NCI-H524 (cell line): ENCODE results near the gene CENPX.
A peak's percentile ranks its signal among the peaks of the same experiment; 100 is the strongest.

Source experiments
- DNase-seq, 2 experiments: peaks; one replicate each; lab custom pipeline; 2025; lab: John Stamatoyannopoulos, UW

CENPX gene

DNA sequence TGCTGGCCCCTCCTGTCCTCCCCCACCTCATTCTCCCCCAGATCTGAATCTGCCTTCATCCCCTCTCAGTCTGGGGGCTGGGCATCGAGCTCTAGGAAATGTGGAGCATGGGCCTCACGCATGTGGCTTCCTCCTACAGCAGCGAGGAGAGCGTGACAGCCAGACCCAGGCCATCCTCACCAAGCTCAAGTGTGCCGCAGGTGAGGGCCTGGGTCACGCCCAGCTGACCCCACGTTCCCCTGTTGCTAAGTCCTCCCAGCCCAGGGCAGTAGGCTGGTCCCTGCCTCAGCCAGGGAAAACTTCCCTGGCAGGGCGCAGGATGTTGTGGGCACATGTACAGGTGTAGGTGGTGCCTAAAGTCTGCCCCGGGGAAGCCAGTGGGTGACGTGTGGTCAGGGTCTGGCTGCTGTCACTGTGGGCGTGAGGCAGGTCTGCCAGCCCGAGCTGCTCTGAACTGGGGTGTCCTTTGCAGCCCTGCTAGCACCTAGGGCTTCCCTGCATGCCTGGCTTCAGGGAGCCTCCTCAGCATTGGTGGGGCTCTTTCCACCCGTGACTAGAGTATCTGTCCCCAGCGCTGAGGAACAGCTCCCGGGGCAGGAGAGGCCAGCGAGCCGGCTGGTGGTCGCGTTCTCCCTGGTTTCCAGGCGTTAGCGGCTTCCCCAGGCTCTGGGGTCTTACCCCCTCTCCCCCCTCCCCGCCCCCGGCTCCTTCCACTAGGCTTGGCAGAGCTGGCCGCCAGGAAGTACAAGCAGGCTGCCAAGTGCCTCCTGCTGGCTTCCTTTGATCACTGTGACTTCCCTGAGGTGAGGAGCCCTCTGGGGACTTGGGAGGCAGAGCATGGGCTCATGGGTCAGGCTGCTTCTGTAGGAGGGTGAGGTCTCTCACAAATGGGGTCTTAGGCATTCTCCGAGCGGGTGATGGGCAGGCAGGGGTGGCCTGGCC lies 32.6 kb upstream of the CENPX start:
- DNase-seq, result no peak

DNA sequence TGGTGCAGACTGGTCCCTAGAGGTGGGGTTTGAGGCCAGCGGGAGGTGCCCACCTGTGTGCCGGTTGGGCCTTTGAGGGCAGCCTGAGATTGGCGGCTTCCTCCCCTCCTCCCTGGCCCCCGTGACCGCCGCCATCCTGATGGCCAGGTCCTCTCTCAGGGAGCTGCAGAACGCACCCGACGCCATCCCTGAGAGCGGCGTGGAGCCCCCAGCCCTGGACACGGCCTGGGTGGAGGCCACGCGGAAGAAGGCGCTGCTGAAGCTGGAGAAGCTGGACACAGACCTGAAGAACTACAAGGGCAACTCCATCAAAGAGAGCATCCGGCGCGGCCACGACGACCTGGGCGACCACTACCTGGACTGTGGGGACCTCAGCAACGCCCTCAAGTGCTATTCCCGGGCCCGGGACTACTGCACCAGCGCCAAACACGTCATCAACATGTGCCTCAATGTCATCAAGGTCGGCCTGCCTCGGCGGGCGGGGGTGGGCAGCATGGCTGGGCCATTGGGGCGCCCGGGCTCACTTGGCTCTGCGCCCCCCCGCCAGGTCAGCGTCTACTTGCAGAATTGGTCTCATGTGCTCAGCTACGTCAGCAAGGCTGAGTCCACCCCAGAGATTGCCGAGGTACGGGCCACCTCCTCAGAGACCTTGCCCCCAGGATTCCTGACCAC lies 31.8 kb upstream of the CENPX start:
- no peak for DNase-seq

DNA sequence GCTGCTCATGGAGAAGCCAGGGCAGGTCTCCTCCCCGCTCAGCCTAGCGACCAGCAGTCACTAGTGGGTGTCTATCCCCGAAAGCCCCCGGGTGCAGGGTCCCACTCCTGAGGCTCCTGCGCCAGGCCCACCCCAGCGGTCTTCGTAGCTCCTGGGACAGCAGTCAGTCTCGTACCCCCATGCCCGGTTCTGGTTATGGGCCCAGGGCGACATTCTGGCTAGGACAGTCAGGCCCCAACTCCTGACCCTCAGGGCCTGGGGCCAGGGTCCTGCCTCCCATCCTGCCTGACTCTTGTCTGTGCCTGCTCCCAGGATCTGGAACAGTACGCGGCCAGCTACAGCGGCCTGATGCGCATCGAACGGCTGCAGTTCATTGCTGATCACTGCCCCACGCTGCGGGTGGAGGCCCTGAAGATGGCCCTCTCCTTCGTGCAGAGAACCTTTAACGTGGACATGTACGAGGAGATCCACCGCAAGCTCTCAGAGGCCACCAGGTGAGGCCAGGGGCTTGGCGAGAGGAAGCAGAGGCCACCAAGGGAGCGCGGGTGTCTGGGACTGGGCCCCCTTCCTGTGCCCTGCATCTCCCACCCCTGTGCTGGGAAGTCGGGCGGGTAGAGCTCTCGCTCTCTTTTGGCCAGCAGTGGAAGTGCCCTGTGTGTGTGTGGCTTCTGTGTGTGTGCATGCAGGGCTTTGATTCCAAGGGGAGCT lies 31.0 kb upstream of the CENPX start:
- no peak for DNase-seq

DNA sequence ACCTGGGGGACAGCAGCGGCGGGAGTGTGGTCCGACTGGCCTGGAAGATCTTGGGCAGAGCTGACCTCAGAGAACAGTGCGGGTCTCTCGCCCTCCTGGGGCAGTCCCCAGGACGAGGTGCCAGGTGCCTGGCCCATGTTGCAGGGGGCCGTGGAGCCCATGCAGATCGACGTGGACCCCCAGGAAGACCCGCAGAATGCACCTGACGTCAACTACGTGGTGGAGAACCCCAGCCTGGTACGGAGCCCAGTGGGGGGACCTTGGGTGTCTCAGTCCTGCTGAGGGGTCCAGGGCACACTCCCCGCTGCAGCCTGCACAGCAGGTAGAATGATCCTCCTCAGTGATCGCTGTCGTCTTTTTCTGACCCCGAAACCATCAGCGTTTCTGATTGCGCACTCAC lies 30.5 kb upstream of the CENPX start:
- no peak for DNase-seq

DNA sequence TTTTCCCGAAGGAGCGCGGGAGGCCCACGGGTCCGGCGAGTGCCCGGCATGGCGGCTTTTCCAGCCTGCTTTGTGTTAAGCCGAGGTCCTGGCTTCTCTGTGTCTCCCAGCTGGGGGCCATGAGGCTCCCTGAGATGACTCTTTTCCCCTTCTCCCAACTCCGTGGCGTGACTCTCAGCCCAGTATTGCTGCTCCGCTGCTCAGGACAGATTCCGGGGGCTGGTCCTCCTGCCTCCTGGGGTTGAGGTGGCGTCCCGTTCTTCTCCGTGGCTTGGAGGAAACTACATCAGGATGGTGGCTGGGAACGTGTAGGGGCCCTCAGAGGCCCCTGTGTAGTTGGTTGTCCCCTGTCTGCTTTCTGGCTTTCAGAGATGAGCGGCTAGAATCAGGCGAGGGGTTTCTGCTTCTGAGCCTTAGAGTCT lies 30.0 kb upstream of the CENPX start:
- no peak for DNase-seq

DNA sequence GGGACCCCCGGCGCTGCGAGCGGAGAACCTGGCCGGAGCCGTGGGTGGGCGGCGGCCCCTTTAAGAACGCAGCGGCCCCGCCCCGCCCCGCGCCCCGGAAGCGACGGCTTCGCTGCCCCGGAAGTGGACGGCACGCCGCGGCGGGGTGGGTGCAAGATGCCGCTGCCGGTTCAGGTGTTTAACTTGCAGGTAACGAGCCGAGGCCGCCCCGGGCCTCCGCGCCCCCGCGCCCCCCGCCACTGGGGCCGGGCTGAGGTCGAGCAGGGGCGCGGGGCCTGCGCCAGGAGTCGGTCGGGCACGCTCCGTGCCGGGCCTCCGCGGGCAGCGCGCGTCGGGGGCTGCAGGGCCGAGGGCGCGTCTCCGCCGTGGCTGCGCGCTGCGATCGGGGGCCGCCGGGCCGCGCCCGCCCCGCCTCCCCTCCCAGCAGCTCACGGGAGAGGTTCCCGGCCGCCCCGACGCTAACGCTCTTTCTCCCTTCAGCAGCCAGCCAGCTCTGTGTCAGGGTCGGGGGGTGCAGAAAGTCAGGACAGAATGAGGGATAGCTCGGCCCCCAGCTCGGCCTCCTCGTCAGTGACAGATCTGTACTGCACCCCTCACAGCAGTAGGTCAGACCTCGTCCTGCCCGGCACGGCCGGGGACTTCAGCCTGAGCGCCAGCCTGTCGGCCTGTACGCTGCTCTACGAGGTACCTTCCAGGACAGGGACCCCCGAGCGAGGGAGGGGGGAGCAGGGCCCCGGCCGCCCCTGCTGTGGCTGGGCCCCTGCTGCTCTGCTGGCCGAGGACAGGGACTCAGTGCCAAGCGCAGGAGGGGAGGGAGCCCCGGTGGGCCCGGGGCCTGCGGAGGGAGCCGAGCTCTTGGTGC lies 29.3 kb upstream of the CENPX start, which contains the start of the genes GPS1 and RFNG:
Gene GPS1 (plus strand): TSS at position 123 of the 862 bp plus-strand sequence. CDS start 34 bp downstream, at position 157.
Gene RFNG (minus strand): TSS at position 36 of the 862 bp plus-strand sequence. CDS start 45 bp downstream, outside the sequence.
- DNase-seq, result peak; percentile 45 to 77

DNA sequence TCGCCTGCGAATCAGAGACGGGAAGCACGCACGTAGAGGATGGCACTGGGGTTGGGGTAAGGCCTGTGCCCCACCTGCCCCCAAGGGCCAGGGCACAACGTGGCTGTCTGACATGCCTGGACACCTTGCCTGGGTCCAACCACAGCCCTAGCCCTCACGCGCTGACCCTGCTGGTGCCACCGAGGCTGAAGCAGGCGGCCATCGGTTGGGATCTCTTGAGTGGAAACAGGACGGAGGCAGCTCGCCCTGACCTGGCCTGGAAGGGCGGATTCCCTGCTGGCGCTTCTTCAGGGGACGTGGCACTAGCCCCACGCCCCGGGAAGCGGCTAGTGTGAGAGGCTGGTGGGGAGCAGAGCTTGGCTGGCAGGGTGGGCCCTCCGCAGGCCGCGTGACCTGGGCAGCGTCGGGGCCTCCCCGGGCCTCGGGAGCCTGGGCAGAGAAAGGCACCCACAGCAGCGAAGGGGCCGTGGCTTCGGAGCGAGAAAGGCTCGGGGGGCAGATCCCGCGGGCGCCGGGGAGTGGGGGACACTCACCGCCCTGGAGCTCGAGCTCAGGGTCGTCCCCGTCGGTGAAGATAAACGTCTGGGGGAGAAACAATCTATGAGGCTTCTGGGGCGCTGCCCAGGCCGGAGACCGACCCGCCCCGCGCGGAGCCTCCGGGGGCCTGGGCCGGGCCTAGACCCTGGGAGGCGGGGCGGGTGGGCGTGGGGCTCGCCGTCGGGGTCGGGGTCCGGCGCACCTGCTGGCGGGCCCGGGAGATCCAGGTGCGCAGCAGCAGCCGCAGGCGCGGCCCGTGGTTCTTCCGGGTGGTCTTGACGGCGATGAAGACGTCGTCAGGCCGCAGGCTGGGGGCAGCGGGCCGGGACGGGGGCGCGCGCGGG lies 28.3 kb upstream of the CENPX start:
- no peak for DNase-seq

DNA sequence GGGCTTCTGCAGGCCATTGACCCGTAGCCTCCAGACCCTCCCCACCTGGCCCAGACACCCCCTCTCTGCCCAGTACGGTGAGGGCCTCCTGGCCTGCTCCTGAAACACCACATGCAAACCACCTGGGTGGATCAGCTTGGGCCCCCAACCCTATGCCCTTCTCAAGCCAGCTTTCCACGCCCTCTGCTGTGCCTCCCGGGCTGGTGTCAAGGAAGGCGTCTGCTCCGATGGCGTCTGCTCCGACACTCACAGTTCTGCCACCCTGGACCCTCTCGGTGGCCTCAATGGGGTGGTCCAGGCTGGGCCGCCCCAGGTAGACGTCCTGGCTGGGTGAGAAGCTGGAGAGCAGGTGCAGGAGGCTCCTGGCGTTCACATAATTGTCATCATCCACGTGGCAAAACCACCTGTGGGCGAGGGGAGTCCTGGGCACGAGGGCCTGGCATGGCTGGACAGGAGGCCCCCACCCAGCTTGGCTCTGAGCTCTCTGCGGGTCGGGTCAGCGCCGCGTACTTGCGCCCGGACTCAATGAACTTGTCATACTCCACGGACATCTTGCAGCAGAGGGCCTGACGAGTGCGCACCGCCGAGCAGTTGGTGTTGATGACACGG lies 27.6 kb upstream of the CENPX start:
- DNase-seq, result no peak

DNA sequence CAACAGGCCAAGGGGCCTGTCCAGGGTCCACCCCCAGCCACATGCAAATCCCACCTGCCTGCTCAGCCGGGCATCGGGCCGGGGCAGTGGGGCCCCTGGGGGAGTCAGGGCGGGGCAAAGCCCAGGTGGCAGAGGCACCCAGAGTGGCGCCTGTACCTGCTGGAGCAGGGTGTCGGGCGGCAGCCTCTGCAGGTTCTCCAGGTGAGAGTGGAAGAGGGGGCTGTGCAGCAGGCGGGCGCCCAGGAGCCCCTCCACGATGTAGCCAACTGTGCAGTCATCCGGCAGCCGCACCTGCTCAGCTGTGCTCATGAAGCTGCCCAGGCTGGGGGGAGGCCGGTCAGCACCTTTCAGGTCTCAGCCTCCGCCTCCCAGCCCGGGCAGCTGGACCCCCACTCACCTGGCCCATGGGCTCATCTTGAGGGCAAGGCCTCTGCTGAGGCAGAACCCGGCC lies 26.9 kb upstream of the CENPX start:
- no peak for DNase-seq

DNA sequence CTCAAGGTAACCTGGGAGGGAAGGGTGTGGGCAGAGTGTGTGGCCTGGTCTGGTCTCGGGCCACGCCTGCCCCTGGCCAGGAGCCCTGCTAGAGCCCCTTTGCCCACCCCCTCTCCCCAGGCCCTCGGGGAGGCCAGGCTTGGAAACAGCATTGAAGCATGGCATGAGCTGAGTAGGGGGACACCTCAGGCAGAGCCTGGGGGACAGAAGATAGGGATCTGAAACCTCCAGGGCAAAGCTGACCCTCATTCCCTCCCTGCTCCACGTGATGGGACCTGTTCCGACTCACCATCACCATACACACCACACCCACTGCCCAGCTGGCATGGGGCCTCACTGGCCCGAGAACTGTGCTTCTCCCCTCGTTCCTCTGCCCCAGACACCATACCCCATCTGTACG lies 26.4 kb upstream of the CENPX start:
- DNase-seq, result no peak

DNA sequence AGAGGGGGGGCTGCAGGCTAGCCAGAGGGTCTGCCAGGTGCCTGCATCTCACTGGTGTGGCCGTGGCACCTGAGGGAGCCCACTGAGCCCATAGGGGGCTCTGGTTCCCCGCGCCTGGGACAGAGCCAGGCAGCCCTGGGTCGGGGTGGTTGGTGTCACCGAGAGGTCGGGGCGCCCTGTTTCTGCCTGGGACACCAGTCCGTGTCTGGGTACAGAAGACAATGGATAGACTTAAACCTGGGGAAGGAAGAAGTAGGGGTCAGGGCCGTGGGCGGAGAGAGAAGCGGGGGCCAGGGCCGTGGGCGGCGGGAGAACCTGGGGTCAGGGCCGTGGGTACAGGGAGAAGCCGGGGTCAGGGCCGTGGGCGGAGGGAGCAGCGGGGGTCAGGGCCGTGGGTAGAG lies 25.9 kb upstream of the CENPX start:
- DNase-seq, result no peak

DNA sequence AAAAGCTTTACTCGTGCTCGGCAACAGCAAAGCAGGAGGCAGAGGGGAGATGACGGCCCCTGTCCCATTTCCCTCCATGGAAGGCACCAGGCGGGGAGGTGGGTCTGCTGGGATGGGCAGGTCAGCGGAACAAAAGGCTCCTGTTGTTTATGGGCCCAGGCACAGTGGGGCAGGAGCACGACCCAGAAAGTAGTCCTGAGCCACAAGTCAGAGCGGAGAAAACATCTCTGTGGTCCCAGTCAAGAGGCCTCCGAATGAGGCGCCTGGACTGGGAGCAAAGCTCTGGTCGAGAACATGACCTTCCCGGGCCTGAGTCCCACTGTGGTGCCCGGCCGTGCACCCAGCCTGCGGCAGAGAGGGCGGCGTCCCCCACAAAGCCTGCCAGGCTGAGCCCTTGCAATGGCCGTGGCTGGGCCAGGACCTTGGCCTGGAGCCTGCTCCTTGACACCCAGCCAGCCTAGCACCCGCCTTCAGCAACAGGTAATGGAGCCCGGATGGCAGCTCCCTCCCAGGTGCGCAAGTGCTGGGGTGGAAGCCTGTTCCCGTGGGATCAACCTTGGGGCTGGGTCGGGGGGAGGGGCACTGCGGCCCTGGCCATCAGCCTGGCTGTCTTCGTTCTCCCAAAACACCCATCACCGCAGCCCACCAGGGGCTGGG lies 25.4 kb upstream of the CENPX start:
- DNase-seq, result no peak

DNA sequence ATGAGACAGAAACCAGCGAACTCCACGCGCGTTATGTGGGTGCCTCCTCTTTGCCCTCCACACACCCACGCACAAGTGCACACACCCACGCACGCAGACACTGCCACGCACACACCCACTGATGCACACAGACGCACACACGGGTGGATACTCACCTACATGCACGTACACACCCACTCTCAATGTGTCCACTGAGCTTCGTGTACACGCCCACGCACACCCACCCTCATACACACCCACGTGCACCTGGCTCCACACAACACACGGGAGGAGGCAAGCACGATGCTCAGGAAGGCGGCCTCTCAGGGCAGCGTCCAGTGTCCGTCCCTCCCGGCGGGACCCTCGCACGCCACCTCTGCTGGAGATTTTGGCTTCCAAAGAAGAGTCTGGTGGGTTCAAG lies 24.7 kb upstream of the CENPX start:
- DNase-seq, result no peak

DNA sequence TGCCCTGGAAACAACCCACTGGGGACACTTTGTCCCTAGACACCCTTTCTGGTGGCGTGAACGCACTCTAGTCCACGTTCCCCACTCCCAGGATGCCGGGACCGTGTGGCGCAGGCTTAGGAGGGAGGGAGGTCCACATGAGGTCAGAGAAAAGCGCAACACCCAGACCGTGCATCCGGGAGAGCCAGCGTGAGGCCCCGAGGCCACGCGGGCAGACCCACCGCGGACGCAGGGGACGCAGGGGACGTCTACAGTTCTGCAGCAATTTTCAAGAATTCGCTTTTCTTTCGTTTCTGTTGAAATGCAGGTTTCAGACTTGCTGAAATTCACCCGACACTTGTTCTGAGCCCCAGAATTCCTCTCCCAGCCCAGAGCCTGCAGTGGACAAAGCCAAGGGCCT lies 24.2 kb upstream of the CENPX start:
- no peak for DNase-seq

DNA sequence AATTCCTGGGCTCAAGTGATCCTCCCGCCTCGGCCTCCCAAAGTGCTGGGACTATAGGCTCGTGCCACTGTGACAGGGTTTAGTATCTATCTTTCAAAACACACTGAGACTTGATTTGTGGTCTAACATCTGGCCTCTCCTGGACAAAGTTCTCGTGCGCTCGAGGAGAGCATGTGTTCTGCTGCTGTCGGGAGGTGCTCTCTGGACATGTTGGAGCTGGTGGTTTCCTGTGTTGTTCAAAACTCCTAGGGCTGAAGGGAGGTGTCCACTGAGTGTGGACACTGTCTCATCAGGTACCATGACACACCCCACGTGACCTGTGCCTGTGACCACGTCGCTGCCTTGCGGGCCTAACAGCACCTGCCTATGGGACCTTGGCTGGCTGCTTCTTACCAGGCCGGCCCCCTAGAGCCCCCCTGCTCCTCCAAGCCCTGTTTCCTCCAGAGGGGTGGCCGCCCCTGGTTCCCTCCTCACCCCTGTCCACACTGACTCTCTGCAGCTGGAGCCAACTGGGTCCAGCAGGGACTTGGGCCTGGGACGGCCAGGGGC lies 23.3 kb upstream of the CENPX start:
- no peak for DNase-seq

DNA sequence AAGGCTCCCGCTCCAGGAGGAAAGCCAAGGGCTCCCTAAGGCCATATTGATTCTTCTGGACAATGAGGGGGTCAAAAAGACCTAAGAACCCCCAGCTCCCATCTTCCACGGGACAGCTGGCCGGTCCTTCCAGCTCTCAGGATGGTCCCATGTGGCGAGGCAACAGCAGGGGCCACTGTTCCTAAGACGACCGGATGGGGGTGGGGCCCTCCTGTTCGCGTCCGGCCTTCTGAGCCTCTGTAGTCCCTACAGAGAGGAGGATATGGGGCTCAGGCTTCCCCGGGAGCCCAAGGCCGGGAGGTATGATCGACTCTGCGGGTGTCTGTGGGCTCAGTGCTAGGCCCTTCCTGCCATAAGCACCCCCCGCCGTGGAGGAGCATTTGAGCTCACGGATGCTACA lies 20.8 kb upstream of the CENPX start:
- no peak for DNase-seq

DNA sequence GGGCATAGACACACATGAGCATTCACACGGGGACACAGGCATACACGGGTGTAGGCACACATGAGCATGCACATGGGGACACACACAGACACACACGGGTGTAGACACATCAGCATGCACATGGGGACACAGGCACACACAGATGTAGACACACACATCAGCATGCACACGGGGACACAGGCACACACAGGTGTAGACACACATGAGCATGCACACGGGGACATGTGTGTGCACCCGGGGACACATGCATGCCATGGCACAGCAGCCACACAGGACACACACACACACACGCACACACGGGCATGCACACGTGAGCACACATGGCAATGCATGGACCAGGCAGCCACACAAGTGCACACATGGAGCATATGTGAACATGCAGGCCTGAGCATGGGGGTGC lies 20.0 kb upstream of the CENPX start:
- no peak for DNase-seq

DNA sequence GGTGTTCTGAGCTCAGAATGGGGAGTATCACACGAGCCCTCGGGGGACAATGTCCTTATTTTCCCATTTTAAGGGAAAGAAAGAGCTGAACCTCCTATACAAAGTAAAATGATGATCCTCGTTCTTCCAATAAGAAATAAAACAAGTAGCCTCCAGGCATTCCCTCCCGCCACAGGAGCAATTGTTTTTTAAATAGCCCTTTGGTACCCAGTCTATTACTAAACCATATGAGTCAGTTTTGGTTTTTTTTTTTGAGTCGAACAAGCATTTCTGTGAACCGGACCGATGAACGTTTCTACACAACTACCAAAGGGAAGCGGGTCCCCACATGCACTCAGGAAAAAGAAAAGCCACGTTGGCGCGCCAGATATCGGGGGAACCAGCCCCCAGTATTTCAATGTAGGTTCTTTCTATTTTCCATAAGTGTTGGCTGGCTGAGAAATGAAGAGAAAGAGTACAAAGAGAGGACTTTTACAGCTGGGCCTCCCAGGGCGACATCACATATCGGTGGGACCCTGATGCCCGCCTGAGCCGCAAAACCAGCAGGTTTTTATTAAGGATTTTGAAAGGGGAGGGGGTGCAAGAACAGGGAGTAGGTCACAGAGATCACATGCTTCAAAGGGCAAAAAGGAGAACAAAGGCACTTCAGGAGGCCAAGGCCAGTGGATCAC lies 18.6 kb upstream of the CENPX start:
- DNase-seq, result no peak
